H1 (cell line): Measurements from ENCODE around the gene SURF4. TPM values are rescaled to one million over a fixed set of nuclear protein-coding genes. Genes with fewer than 3 reads are reported as not detected.

Experiments
- CTCF ChIA-PET: fragments of 300-600 bp; sonication (Branson Sonifier 250); formaldehyde crosslinking; loops from one replicate; lab custom pipeline; 2021; ENCODE audit not compliant: partially characterized antibody; lab: Charles Lee
- POLR2A ChIA-PET: fragments of 300-600 bp; sonication (Branson Sonifier 250); formaldehyde crosslinking; loops from one replicate; lab custom pipeline; 2021; ENCODE audit warnings: inconsistent platforms; ENCODE audit not compliant: partially characterized antibody; lab: Charles Lee
- DNase-seq, 2 experiments: peaks; one replicate each; pipeline versions ENCODE4 v3.0.0 to v3.0.0-alpha.2; 2010 to 2022; ENCODE audit warnings: low spot score in 2 of 2, low read depth in 1 of 2, mixed read lengths in 1 of 2
- FAIRE-seq: peaks from 2 replicates; lab custom pipeline; 2011; peaks lifted over from hg19 to GRCh38; lab: Jason Lieb, UNC
- H2AFZ ChIP-seq: 2 replicates; pipeline ENCODE4 v1.8.1; 2012; ENCODE audit warnings: low read length, inconsistent platforms
- H2AK5ac ChIP-seq: 2 replicates; pipeline ENCODE4 v1.6.1; 2013; ENCODE audit warnings: low read depth, low read length
- H2BK120ac ChIP-seq: replicated peaks from 2 replicates; pipeline ENCODE3; 2013; ENCODE audit warnings: low read depth, low read length, inconsistent platforms
- H2BK12ac ChIP-seq: 2 replicates; pipeline ENCODE4 v1.6.1; 2013; ENCODE audit warnings: low read depth, low read length
- H2BK15ac ChIP-seq: 2 replicates; pipeline ENCODE4 v1.6.1; 2013; ENCODE audit warnings: low read length
- H2BK20ac ChIP-seq: 2 replicates; pipeline ENCODE4 v1.6.1; 2013; ENCODE audit warnings: low read length
- H2BK5ac ChIP-seq: 2 replicates; pipeline ENCODE4 v1.6.1; 2013; ENCODE audit warnings: low read depth, low read length
- H3K14ac ChIP-seq: 2 replicates; pipeline ENCODE4 v1.6.1; 2013; ENCODE audit warnings: inconsistent platforms; ENCODE audit not compliant: insufficient read length
- H3K18ac ChIP-seq: 2 replicates; pipeline ENCODE4 v1.6.1; 2013; ENCODE audit warnings: low read length; ENCODE audit errors: extremely low read depth
- H3K23ac ChIP-seq: 2 replicates; pipeline ENCODE4 v1.6.1; 2013; ENCODE audit warnings: inconsistent platforms; ENCODE audit not compliant: insufficient read length
- H3K23me2 ChIP-seq: 2 replicates; pipeline ENCODE4 v1.6.1; 2013; ENCODE audit warnings: low read depth, low read length
- H3K27ac ChIP-seq: 2 replicates; pipeline ENCODE4 v1.6.1; 2011; ENCODE audit warnings: low read depth, low read length, inconsistent platforms
- H3K27me3 ChIP-seq, 4 experiments: replicated peaks in 1 of 4; 1 replicate in 1 of 4; 2 replicates in 3 of 4; pipeline versions ENCODE4 v1.6.1 to v1.8.1; 2011 to 2013; ENCODE audit warnings: low read length in 3 of 4, mild to moderate bottlenecking in 3 of 4, inconsistent platforms in 2 of 4, mixed read lengths in 2 of 4, moderate library complexity in 1 of 4; ENCODE audit not compliant: control insufficient read depth in 3 of 4, insufficient read depth in 3 of 4; ENCODE audit errors: extremely low read depth in 1 of 4
- H3K36me3 ChIP-seq, 4 experiments: 2 replicates each; pipeline versions ENCODE4 v1.6.1 to v1.8.1; 2011 to 2013; ENCODE audit warnings: mild to moderate bottlenecking in 4 of 4, low read length in 3 of 4, moderate library complexity in 2 of 4, control low read depth in 1 of 4, inconsistent platforms in 1 of 4; ENCODE audit not compliant: insufficient read depth in 4 of 4, control insufficient read depth in 2 of 4
- H3K4ac ChIP-seq: replicated peaks from 2 replicates; pipeline ENCODE3; 2013; ENCODE audit warnings: low read length, low read depth, mixed read lengths, inconsistent platforms; ENCODE audit not compliant: insufficient read length
- H3K4me1 ChIP-seq, 4 experiments: replicated peaks in 1 of 4; 1 replicate in 1 of 4; 2 replicates in 3 of 4; pipeline versions ENCODE4 v1.6.1 to v1.8.1; 2011 to 2013; ENCODE audit warnings: low read length in 3 of 4, inconsistent platforms in 2 of 4, mixed read lengths in 1 of 4; ENCODE audit not compliant: insufficient read depth in 4 of 4, control insufficient read depth in 3 of 4
- H3K4me2 ChIP-seq, 2 experiments: 2 replicates each; pipeline versions ENCODE4 v1.6.1 to v1.8.1; 2011 to 2013; ENCODE audit warnings: low read depth in 2 of 2, low read length in 2 of 2, control low read depth in 1 of 2, inconsistent platforms in 1 of 2, mild to moderate bottlenecking in 1 of 2; ENCODE audit not compliant: insufficient read depth in 1 of 2
- H3K4me3 ChIP-seq, 4 experiments: fragments of 200-600, 300-600 bp in 1 of 4; sonication (generic), shearing (Covaris generic), sonication (Bioruptor Twin) in 1 of 4; 2 replicates each; pipeline versions ENCODE4 v1.5.1 to v1.8.1; 2011 to 2016; ENCODE audit warnings: low read length in 4 of 4, low read depth in 3 of 4, control low read depth in 2 of 4, inconsistent platforms in 2 of 4, mild to moderate bottlenecking in 2 of 4, mixed read lengths in 1 of 4, moderate library complexity in 1 of 4; ENCODE audit not compliant: insufficient read depth in 2 of 4; ENCODE audit errors: extremely low read depth in 1 of 4
- H3K56ac ChIP-seq: replicated peaks from 2 replicates; pipeline ENCODE3; 2013; ENCODE audit warnings: low read depth, mild to moderate bottlenecking, mixed read lengths, low read length, inconsistent platforms; ENCODE audit not compliant: insufficient read length
- H3K79me1 ChIP-seq: 2 replicates; pipeline ENCODE4 v1.6.1; 2013; ENCODE audit warnings: low read depth, low read length, control low read depth
- H3K79me2 ChIP-seq, 2 experiments: 2 replicates each; pipeline versions ENCODE4 v1.6.1 to v1.8.1; 2012 to 2013; ENCODE audit warnings: low read length in 2 of 2, mild to moderate bottlenecking in 2 of 2, inconsistent platforms in 1 of 2; ENCODE audit not compliant: insufficient read depth in 2 of 2, control insufficient read depth in 1 of 2
- H3K9ac ChIP-seq, 4 experiments: replicated peaks in 1 of 4; 1 replicate in 1 of 4; 2 replicates in 3 of 4; pipeline versions ENCODE4 v1.6.1 to v1.8.1; 2011 to 2013; ENCODE audit warnings: low read depth in 3 of 4, low read length in 3 of 4, control low read depth in 2 of 4, mild to moderate bottlenecking in 2 of 4, moderate library complexity in 2 of 4, inconsistent platforms in 1 of 4; ENCODE audit errors: extremely low read depth in 1 of 4
- H3K9me3 ChIP-seq, 2 experiments: 2 replicates each; pipeline versions ENCODE4 v1.6.1 to v1.8.1; 2012 to 2013; ENCODE audit warnings: mild to moderate bottlenecking in 2 of 2, moderate library complexity in 2 of 2, control low read depth in 1 of 2, inconsistent platforms in 1 of 2, low read depth in 1 of 2, low read length in 1 of 2, mixed read lengths in 1 of 2; ENCODE audit not compliant: insufficient read depth in 2 of 2
- H4K20me1 ChIP-seq, 2 experiments: replicated peaks in 1 of 2; 2 replicates each; pipeline versions ENCODE3 to v1.8.1; 2011 to 2013; ENCODE audit warnings: inconsistent platforms in 2 of 2, low read length in 2 of 2, mild to moderate bottlenecking in 1 of 2; ENCODE audit not compliant: insufficient read depth in 2 of 2, control insufficient read depth in 1 of 2
- H4K5ac ChIP-seq: 2 replicates; pipeline ENCODE4 v1.6.1; 2013; ENCODE audit warnings: low read length, low read depth, mixed read lengths, inconsistent platforms; ENCODE audit not compliant: insufficient read length
- H4K8ac ChIP-seq: 2 replicates; pipeline ENCODE4 v1.8.0; 2013; ENCODE audit warnings: mild to moderate bottlenecking, moderate library complexity, low read length, inconsistent platforms; ENCODE audit not compliant: insufficient read depth; ENCODE audit errors: extremely low read depth
- H4K91ac ChIP-seq: replicated peaks from 2 replicates; pipeline ENCODE3; 2013; ENCODE audit warnings: low read length, mixed read lengths, inconsistent platforms; ENCODE audit not compliant: insufficient read length
- BACH1 ChIP-seq: IDR thresholded peaks from 2 replicates; pipeline ENCODE4 v1.6.1; 2012; ENCODE audit warnings: low read length, improper control_type of control experiment
- FOSL1 ChIP-seq: IDR thresholded peaks from 2 replicates; pipeline ENCODE4 v1.6.1; 2011; ENCODE audit warnings: mild to moderate bottlenecking, low read depth, low read length, moderate library complexity; ENCODE audit not compliant: insufficient read depth
- JUN ChIP-seq: IDR thresholded peaks from 2 replicates; pipeline ENCODE4 v1.6.1; 2011; ENCODE audit warnings: low read depth, mild to moderate bottlenecking, improper control_type of control experiment, low read length
- NANOG ChIP-seq: IDR thresholded peaks from 2 replicates; pipeline ENCODE4 v1.6.1; 2011; ENCODE audit warnings: low read length, low read depth, mild to moderate bottlenecking, inconsistent platforms; ENCODE audit not compliant: insufficient read depth, poor library complexity, severe bottlenecking
- PHF8 ChIP-seq: fragments of 200-600 bp; sonication (generic); conservative IDR thresholded peaks from 2 replicates; pipeline ENCODE4 v1.7.1; 2012; ENCODE audit warnings: low read depth, mild to moderate bottlenecking, inconsistent platforms, low read length, moderate library complexity
- POLR2A ChIP-seq, 2 experiments: IDR thresholded peaks; 1 replicate in 1 of 2; 2 replicates in 1 of 2; pipeline ENCODE4 v1.6.1; 2011; ENCODE audit warnings: low read depth in 2 of 2, low read length in 2 of 2, mild to moderate bottlenecking in 2 of 2; ENCODE audit errors: control extremely low read depth in 1 of 2
- POLR2AphosphoS5 ChIP-seq: IDR thresholded peaks from 2 replicates; pipeline ENCODE4 v1.6.1; 2011; ENCODE audit warnings: low read depth, low read length
- SP1 ChIP-seq: IDR thresholded peaks from 2 replicates; pipeline ENCODE4 v1.6.1; 2011; ENCODE audit warnings: low read depth, low read length
- SUZ12 ChIP-seq: fragments of 200-600 bp; sonication (generic); IDR thresholded peaks from 2 replicates; pipeline ENCODE4 v1.6.1; 2012; ENCODE audit warnings: mild to moderate bottlenecking, inconsistent platforms, low read length, moderate library complexity, mixed read lengths
- TAF1 ChIP-seq: IDR thresholded peaks from 2 replicates; pipeline ENCODE4 v1.6.1; 2011; ENCODE audit warnings: mild to moderate bottlenecking, low read depth, low read length
- TAF7 ChIP-seq: optimal IDR thresholded peaks from 2 replicates; pipeline ENCODE3; 2011; ENCODE audit warnings: low read depth, mild to moderate bottlenecking, inconsistent platforms, low read length, moderate library complexity, borderline replicate concordance
- ZNF274 ChIP-seq: IDR thresholded peaks from 2 replicates; pipeline ENCODE4 v1.7.0; 2012; ENCODE audit warnings: low read length, borderline replicate concordance; ENCODE audit errors: extremely low read depth
- WGBS, 2 experiments: shearing (Covaris generic) in 1 of 2; methylation state at CpG; one replicate each; pipeline versions ENCODE4 v1.1.6 to v1.1.7; 2013 to 2015; ENCODE audit warnings: low lambda C conversion rate in 2 of 2, mixed read lengths in 2 of 2, inconsistent platforms in 1 of 2, low coverage in 1 of 2, missing lambda C conversion rate in 1 of 2; ENCODE audit not compliant: insufficient replicate concordance in 2 of 2, insufficient coverage in 1 of 2, insufficient read length in 1 of 2; ENCODE audit errors: extremely low coverage in 1 of 2, missing lambda C conversion rate in 1 of 2; 5-methylcytosine and 5-hydroxymethylcytosine counted together
- polyA plus RNA-seq, 7 experiments: library from polyadenylated mRNA; depleted of rRNA in 3 of 7; stranded (reverse) in 5 of 7; unstranded in 2 of 7; fragments of >200 nt in 5 of 7; fragments of 200-250 nt in 2 of 7; gene quantifications; 1 replicate in 5 of 7; 2 replicates in 1 of 7; 4 replicates in 1 of 7; pipeline versions ENCODE4 v1.2.1 to v1.2.3, GENCODE V29; 2011 to 2013; ENCODE audit warnings: missing spikeins in 2 of 7, mixed read lengths in 2 of 7
- total RNA-seq: library from RNA; stranded (reverse); fragmentation: NEBNext Ultra II Directional; extraction: Animal tissue kit (Norgen Biotek cat#: 25700); gene quantifications from 2 replicates; pipeline ENCODE4 v1.2.1, GENCODE V29; 2021

SURF4 gene
- total and polyA plus RNA-seq, 2 of the 8 experiments (the other 6 are each of a cell fraction or from before 2014, with no cell fraction given) = 176 to 182 TPM

DNA sequence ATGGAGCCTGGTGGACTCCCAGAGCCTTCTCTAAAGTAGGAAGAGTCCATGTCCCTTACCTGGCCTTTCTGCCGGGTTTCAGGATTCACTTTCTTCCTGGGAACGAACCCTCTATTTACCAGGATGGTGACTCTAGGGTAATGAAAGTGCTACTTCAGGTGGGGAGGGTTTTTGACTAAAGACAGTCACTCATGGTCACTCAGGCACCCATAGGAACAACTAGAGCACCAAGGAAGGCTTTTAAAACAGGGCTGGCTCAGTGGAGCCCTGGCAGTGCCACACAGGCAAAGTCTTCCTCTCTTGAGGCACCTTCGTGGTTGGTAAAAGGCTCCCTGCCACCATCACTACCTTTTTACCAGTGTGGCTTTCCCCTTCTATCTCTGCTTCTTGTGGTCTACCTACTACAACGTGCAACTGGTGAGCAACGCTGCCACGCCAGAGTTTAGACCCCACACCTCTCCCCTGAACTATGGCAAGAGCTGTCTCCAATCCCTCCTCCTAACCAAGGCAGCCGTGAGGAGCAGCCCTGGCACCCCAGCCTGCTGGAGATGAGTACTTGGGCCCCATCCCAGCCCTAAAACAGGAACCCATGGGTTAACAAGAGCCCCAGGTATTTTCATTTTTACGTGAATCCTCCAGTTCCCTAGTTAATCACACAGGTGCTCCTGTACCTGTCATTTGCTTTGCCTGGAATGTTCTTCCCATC lies 23.1 kb downstream of the SURF4 start:
- WGBS, 2 experiments = 91% methylated on average over 8 of the region's 8 CpGs; no CpG with 5 or more reads in 1 of the 2 experiments
- no peak overlapping the region for H3K14ac ChIP-seq
- peaks cover 5 to 34% of the 10 kb centered on the region in 2 experiments for H3K79me2 ChIP-seq
- H3K9me3 ChIP-seq = no peaks in the 10 kb centered on the region
- peaks cover 8% of the 10 kb centered on the region; the same call in 1 of the 2 replicates for H3K23me2 ChIP-seq
- no peak overlapping the region for H4K5ac ChIP-seq
- no peak overlapping the region for H2BK120ac ChIP-seq
- no peak overlapping the region for H2BK12ac ChIP-seq
- H3K23ac ChIP-seq = no peak overlapping the region
- no peaks in the 10 kb centered on the region for H3K27me3 ChIP-seq
- H2BK20ac ChIP-seq = no peak overlapping the region
- CTCF ChIA-PET = interaction anchor here (0.6 to 2.0 kb wide), 7 partner anchors 11 to 134 kb away, joined by 3 to 8 read pairs (median 6); no protein-coding TSS in a partner anchor
- no peak overlapping the region for H2AFZ ChIP-seq
- DNase-seq = no peak
- H4K91ac ChIP-seq = no peak overlapping the region
- H3K4me2 ChIP-seq = no peak overlapping the region
- no peak overlapping the region for H2AK5ac ChIP-seq
- peaks cover 6 to 13% of the 10 kb centered on the region in 2 experiments for H4K20me1 ChIP-seq
- peaks cover 0 to 12% (median 5%) of the 10 kb centered on the region in 4 experiments; a peak in 6 of 7 replicates for H3K4me1 ChIP-seq
- H3K4ac ChIP-seq = no peak overlapping the region
- H2BK15ac ChIP-seq = no peak overlapping the region
- no peak for FAIRE-seq
- H4K8ac ChIP-seq = no peak overlapping the region
- H3K9ac ChIP-seq = no peak overlapping the region
- no peak overlapping the region for H3K18ac ChIP-seq
- no peak overlapping the region for H3K27ac ChIP-seq
- no peak overlapping the region for H2BK5ac ChIP-seq
- H3K36me3 ChIP-seq = peaks cover 20 to 45% (median 39%) of the 10 kb centered on the region in 4 experiments
- POLR2A ChIA-PET = interaction anchor here (0.9 to 16.1 kb wide), 14 partner anchors 8 to 322 kb away, joined by 3 to 461 read pairs (median 6); partner anchors contain the start of genes CACFD1, MED22, RPL7A and STKLD1
- H3K4me3 ChIP-seq = no peak overlapping the region
- no peak overlapping the region for H3K56ac ChIP-seq
- H3K79me1 ChIP-seq = no peaks in the 10 kb centered on the region; the same call in 1 of the 2 replicates
- TF ChIP-seq POLR2A (IDR thresholded peaks at IDR 0.05; ENCODE audit: control extremely low read depth in 1 of 2, low read depth in 2 of 2, low read length in 2 of 2) (peak in 1 of 2 experiments; percentile 83; a peak in 2 of 3 replicates), SUZ12 (no peak), PHF8 (no peak), JUN (no peak), BACH1 (no peak), TAF1 (no peak), NANOG (no peak), SP1 (no peak), POLR2AphosphoS5 (peak; percentile 86; the same call in 1 of the 2 replicates), ZNF274 (no peak), TAF7 (peak; percentile 51), FOSL1 (no peak)
